Thymus (tissue), 11 donors: ENCODE measurements around the gene CDH4. TPM values are rescaled to one million over a fixed set of nuclear protein-coding genes. Genes with fewer than 3 reads are reported as not detected.

Experiments
- DNase-seq, 9 donors: peaks; one replicate each; pipeline ENCODE4 v3.0.0-alpha.2; 2013; ENCODE audit warnings: low spot score in 9 of 9, low read depth in 6 of 9, missing footprints in 1 of 9
- H3K27ac ChIP-seq, 2 donors: one replicate each; pipeline ENCODE4 v1.5.1; 2013; ENCODE audit warnings: control low read depth in 1 of 2, low read depth in 1 of 2, low read length in 1 of 2, mild to moderate bottlenecking in 1 of 2, moderate library complexity in 1 of 2
- H3K27me3 ChIP-seq, 2 donors: one replicate each; pipeline ENCODE4 v1.5.1; 2013; ENCODE audit warnings: low read length in 1 of 2; ENCODE audit not compliant: control insufficient read depth in 2 of 2, insufficient read depth in 1 of 2
- H3K36me3 ChIP-seq, 2 donors: one replicate each; pipeline ENCODE4 v1.5.1; 2013; ENCODE audit warnings: low read length in 1 of 2, mild to moderate bottlenecking in 1 of 2, moderate library complexity in 1 of 2; ENCODE audit not compliant: control insufficient read depth in 2 of 2, insufficient read depth in 2 of 2
- H3K4me1 ChIP-seq, 2 donors: one replicate each; pipeline ENCODE4 v1.5.1; 2013; ENCODE audit warnings: low read length in 2 of 2; ENCODE audit not compliant: control insufficient read depth in 2 of 2, insufficient read depth in 2 of 2
- H3K4me3 ChIP-seq, 2 donors: one replicate each; pipeline ENCODE4 v1.5.1; 2013; ENCODE audit warnings: low read length in 2 of 2, control low read depth in 1 of 2, mild to moderate bottlenecking in 1 of 2
- H3K9me3 ChIP-seq, 2 donors: one replicate each; pipeline ENCODE4 v1.5.1; 2013; ENCODE audit warnings: low read length in 1 of 2, mild to moderate bottlenecking in 1 of 2; ENCODE audit not compliant: control insufficient read depth in 2 of 2, insufficient read depth in 1 of 2
- WGBS: extraction: QIAGEN DNeasy Blood & Tissue Kit; methylation state at CpG from one replicate; pipeline ENCODE4 v1.1.7; 2013; 5-methylcytosine and 5-hydroxymethylcytosine counted together
- polyA plus RNA-seq: library from polyadenylated mRNA; stranded (reverse); fragments of 200-250 nt; gene quantifications from one replicate; pipeline ENCODE4 v1.2.3, GENCODE V29; 2013
- total RNA-seq: library from RNA; stranded (reverse); fragments of 120-200 nt; gene quantifications from one replicate; pipeline ENCODE4 v1.2.4, GENCODE V29; 2013
- donor health status: healthy.

CDH4 gene
- total and polyA plus RNA-seq, 2 donors, result 0.34 to 0.61 TPM

DNA sequence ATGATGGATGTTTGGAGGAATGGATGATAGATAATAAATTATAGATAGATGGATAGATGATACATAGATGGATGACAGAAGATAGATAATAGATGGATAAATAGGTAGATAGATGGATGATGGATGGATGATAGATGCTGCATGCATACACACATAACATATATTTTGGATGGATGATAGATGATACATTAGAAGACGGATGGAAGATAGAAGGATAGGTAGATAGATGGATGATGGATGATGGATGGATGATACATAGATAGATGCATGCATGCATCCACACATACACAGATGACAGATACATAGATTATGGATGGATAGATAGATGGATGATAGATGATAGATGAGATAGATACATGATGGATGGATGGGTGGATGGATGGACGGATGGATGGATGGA is 425.9 kb downstream of the CDH4 start:
- Histone ChIP-seq H3K4me1 (no peaks in the 10 kb centered on the region), H3K4me3 (no peak overlapping the region), H3K27ac (no peak overlapping the region), H3K27me3 (no peaks in the 10 kb centered on the region), H3K36me3 (no peaks in the 10 kb centered on the region), H3K9me3 (no peaks in the 10 kb centered on the region)
- 74% methylated on average over 2 of the region's 2 CpGs for WGBS
- no peak for DNase-seq

DNA sequence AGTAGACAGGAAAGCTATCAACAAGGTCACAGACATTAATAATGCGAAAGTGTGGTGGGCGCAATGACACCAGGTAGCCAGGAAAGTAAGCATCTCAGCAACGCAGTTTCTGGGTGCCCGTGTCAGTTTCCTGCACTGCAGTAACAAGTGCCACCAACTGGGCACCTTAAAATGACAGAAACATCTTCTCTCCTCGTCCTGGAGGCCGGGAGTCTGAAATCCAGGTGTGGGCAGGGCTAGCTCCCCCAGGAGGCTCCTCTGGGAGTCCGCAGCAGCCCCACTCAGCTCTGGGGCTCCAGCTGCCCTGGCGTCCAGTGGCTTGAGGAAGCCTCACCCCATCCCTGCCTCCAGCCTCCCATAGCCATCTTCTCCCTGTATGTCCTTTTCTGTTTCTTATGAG is 426.4 kb downstream of the CDH4 start:
- H3K36me3 ChIP-seq, result no peaks in the 10 kb centered on the region
- no peak overlapping the region for H3K4me3 ChIP-seq
- no peaks in the 10 kb centered on the region for H3K4me1 ChIP-seq
- no peaks in the 10 kb centered on the region for H3K9me3 ChIP-seq
- no peak overlapping the region for H3K27ac ChIP-seq
- no peaks in the 10 kb centered on the region for H3K27me3 ChIP-seq
- DNase-seq, result no peak
- 91% methylated on average over 8 of the region's 8 CpGs for WGBS

DNA sequence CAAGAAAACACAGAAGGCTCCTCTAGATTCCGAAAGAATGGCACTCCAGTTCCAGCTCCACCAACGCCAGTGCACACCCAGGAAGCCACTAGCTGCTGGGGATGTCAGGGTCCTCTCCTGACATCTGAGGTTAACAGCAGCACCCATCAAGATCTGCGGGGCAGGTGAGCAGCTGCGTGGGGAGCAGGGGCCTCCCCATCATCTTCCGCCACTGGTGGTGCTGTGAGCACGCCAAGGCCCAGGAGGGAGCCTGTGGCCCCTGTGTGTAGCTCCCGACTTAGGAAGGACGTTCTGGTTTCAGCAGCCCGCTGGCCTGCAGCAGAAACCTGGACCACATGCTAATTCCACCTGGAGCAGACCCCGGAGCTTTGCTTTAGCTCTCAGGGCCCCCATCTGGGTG is 427.4 kb downstream of the CDH4 start:
- 95% methylated on average over 10 of the region's 10 CpGs for WGBS
- no peaks in the 10 kb centered on the region for H3K4me1 ChIP-seq

DNA sequence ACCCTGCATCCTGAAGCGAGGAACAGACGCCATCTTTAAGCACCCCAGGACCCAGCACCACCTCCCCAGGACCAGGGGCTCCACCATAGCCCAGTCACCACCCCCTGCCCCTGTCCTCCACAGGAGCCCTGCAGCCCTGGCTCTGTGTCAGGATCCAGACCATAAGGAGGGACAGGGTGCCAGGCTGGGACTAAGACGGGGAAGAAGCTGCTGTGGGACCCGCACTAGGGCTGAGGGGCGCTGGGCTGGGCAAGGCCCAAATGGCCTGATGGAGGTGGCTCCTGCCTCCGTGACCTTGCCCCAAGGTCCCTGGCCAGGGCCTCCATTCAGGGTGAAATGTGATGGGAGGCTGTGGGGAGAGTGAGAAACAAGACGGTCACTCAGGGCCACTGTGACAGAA is 428.0 kb downstream of the CDH4 start:
- Histone ChIP-seq H3K4me3 (no peak overlapping the region), H3K4me1 (no peaks in the 10 kb centered on the region), H3K27ac (no peak overlapping the region), H3K9me3 (peaks cover 0 to 1% of the 10 kb centered on the region in 2 donors), H3K36me3 (no peaks in the 10 kb centered on the region), H3K27me3 (no peaks in the 10 kb centered on the region)
- 92% methylated on average over 7 of the region's 7 CpGs for WGBS
- DNase-seq, result no peak

More for the DNA sequence above, 427.4 kb downstream of the CDH4 start:
- Histone ChIP-seq H3K36me3 (no peaks in the 10 kb centered on the region), H3K4me3 (no peak overlapping the region), H3K9me3 (peaks cover 0 to 1% of the 10 kb centered on the region in 2 donors), H3K27ac (no peak overlapping the region), H3K27me3 (no peaks in the 10 kb centered on the region)
- no peak for DNase-seq

DNA sequence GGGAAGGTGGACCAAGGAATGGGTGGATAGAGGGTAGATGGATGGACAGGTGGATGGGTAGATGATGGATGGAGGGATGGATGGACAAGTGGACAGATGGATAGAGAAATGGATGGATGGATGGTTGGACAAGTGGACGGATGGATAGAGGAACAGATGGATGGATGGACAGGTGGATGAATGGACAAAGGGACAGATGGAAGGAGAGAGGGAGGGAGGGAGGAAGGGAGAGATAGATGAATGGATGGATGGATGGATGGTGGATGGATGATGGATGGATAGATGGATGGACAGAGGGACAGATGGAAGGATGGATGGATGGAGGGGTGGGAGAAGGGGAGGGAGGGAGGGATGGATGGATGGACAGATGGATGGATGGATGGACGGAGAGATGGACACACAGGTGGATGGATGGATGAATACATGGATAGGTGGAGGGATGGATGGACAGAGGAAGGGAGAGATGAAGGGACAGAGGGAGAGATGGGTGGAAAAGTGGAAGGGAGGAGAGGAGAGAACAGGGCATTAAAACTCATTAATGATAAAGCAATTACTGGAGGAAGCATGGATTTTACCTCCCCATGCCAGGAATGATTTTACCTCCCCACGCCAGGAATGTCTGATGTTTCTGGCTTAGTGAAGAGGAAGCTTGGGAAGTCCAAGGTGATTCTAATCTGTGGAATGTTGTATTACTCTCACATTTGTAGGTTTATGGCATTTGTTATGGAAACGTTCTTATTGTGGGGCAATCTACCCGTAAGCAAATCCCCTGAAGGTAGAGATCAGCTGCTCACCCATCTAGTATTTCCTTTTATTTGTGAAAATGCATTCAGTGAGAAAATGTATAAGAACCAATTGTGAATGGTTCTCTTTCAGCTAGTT is 430.3 kb downstream of the CDH4 start:
- no peaks in the 10 kb centered on the region for H3K4me1 ChIP-seq
- no peak overlapping the region for H3K4me3 ChIP-seq
- H3K27me3 ChIP-seq, result no peaks in the 10 kb centered on the region
- no peak overlapping the region for H3K27ac ChIP-seq
- no peaks in the 10 kb centered on the region for H3K36me3 ChIP-seq
- H3K9me3 ChIP-seq, result peaks cover 0 to 8% of the 10 kb centered on the region in 2 donors
- WGBS, result 86% methylated on average over 5 of the region's 5 CpGs
- no peak for DNase-seq

DNA sequence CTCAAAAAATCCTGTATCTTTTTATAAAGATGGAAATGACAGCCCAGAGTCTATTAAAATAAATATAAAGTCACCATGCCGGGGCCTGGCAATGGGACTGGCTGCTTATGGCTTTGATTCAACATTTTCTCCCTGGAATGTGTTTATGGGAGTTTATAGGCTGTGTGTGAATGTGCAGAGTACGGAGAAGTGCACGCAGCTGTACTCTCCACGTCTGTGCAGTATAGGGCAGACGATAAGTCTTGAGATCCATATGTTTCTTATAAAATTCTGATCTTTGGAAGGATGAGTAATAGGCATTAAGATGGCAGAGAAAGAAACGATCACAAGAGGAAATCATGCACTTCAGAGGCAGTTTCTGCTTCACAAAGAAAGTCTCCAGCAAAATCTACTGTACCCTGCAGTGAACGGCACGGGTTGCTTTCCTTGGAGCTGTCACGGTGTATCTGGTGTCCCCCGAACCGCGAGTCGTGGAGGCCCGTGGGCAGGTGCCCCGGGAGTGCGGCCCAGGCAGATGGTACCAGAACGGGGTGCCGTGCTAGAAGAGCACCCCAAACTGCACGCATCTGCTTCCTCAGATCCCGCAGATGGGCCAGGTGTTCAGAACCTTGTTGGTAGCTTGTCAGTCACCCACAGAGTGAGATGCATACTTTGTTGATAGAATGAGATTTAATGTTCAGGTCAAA is 431.1 kb downstream of the CDH4 start:
- Histone ChIP-seq H3K27me3 (no peaks in the 10 kb centered on the region), H3K36me3 (no peaks in the 10 kb centered on the region), H3K9me3 (peaks cover 0 to 8% of the 10 kb centered on the region in 2 donors), H3K4me3 (no peak overlapping the region), H3K4me1 (no peaks in the 10 kb centered on the region), H3K27ac (no peak overlapping the region)
- no peak for DNase-seq
- 89% methylated on average over 20 of the region's 20 CpGs for WGBS

DNA sequence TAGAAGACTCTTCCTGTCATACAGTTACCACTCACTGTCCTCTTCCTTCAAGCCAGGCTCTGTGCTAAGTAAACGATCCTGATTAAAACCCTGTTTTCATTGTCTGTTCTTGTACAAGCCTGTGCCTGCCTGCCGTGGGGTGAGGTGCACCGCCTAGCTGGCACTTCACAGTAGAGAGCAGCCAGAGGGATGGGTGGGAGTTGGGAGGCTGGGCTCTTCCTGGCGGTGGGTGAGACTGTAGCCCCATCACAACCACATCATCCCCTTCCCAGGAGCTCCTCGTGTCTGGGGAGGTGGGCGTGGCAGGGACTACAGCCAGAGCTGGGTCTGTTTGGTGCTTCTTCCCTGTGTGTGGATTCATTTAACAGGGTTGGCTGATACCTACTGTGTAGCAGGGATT is 431.7 kb downstream of the CDH4 start:
- no peaks in the 10 kb centered on the region for H3K4me1 ChIP-seq
- 70% methylated on average over 6 of the region's 6 CpGs for WGBS
- H3K9me3 ChIP-seq, result peaks cover 0 to 8% of the 10 kb centered on the region in 2 donors
- no peak overlapping the region for H3K27ac ChIP-seq
- no peaks in the 10 kb centered on the region for H3K36me3 ChIP-seq
- no peaks in the 10 kb centered on the region for H3K27me3 ChIP-seq
- no peak overlapping the region for H3K4me3 ChIP-seq
- no peak for DNase-seq

DNA sequence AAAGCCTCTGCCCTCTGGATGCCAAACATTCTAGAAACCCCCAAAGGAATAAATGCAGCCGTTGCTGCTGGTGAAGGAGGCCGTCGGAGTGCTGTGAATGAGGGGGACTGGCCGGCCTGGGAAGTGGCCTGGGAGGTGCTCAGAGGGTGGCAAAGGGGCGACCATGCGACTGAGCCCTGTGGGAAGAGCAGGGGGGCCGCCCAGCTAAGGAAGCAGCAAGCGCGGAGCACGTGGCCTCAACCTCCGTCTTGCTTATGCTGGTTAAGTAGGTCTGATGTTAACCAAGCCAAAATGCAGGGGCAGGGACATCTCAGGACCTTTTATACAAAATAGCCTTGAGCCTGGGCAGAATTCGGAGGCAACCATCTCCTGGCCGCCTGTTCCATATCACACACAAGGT is 432.1 kb downstream of the CDH4 start:
- Histone ChIP-seq H3K27me3 (no peaks in the 10 kb centered on the region), H3K36me3 (no peaks in the 10 kb centered on the region), H3K9me3 (peaks cover 0 to 8% of the 10 kb centered on the region in 2 donors), H3K27ac (no peak overlapping the region), H3K4me1 (no peaks in the 10 kb centered on the region), H3K4me3 (no peak overlapping the region)
- DNase-seq, result no peak
- WGBS, result 83% methylated on average over 13 of the region's 13 CpGs

DNA sequence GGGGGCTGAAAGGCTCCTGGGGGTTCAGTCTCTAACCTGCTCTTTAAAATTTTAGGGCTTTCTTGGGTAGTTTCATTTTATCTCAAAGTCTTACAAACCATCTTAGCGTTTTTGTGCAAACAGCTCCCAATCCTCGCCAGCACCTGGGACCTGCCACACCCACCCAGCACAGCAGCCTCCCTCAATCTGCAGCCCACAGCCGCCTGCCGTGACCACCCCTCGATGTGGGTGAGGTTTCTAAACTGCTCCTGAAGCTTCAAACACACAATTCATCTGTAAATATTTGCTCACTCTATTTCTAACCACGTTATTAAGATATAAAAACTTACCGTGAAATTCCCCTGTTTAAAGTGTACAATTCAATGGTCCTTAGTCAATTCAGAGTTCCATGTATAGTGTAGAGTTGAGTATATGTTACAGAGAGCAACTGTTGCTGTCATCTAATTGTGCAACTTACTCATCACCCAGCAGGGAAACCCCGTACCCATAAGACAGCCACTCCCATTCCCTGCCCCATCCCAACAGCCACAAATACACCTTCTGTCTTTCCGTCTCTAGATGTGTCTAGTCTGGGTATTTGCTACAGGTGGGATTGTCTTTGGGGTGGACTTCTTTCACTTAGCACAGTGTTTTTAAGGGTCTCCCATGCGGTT is 432.6 kb downstream of the CDH4 start:
- Histone ChIP-seq H3K36me3 (no peaks in the 10 kb centered on the region), H3K9me3 (peaks cover 0 to 8% of the 10 kb centered on the region in 2 donors), H3K4me1 (no peaks in the 10 kb centered on the region), H3K4me3 (no peak overlapping the region), H3K27me3 (no peaks in the 10 kb centered on the region), H3K27ac (no peak overlapping the region)
- no peak for DNase-seq
- WGBS, result 82% methylated on average over 10 of the region's 10 CpGs
